Measurements from ENCODE around the gene RPL38. TPM values are rescaled to one million over a fixed set of nuclear protein-coding genes. Genes with fewer than 3 reads are reported as not detected.

The RPL38 gene
- 3,826 and 4,570 TPM in 2 replicates for total RNA-seq

- DNase-seq (ENCODE audit: low read depth in 2 of 2): peak; percentile 99
Observed at GRCh38 chr17:74203439-74204240, at the start of gene RPL38. RPL38 (plus strand) TSS chr17:74203678; CDS start chr17:74203956, 278 bp downstream.

- DNase-seq (ENCODE audit: low read depth in 2 of 2): no peak
Observed at GRCh38 chr17:74153821-74154430, 49.6 kb upstream of the RPL38 start.

GRCh38 chr17:74156878-74157277 is 46.6 kb upstream of the RPL38 start:
- DNase-seq (ENCODE audit: low read depth in 2 of 2): no peak

- DNase-seq (ENCODE audit: low read depth in 2 of 2): no peak
Observed at GRCh38 chr17:74157366-74157765, 46.1 kb upstream of the RPL38 start.

GRCh38 chr17:74158761-74159160 is 44.7 kb upstream of the RPL38 start:
- DNase-seq (ENCODE audit: low read depth in 2 of 2): no peak

GRCh38 chr17:74159226-74159840 is 44.1 kb upstream of the RPL38 start:
- no peak for DNase-seq (ENCODE audit: low read depth in 2 of 2)

GRCh38 chr17:74160656-74161502 is 42.6 kb upstream of the RPL38 start:
- no peak for DNase-seq (ENCODE audit: low read depth in 2 of 2)

- no peak for DNase-seq (ENCODE audit: low read depth in 2 of 2)
Observed at GRCh38 chr17:74161503-74161875, 42.0 kb upstream of the RPL38 start.

- DNase-seq (ENCODE audit: low read depth in 2 of 2): no peak
Observed at GRCh38 chr17:74163271-74163821, 40.1 kb upstream of the RPL38 start.

GRCh38 chr17:74163836-74164235 is 39.6 kb upstream of the RPL38 start:
- DNase-seq (ENCODE audit: low read depth in 2 of 2): no peak

GRCh38 chr17:74164446-74165045 is 38.9 kb upstream of the RPL38 start:
- DNase-seq (ENCODE audit: low read depth in 2 of 2): no peak

GRCh38 chr17:74165797-74166365 is 37.6 kb upstream of the RPL38 start:
- DNase-seq (ENCODE audit: low read depth in 2 of 2): no peak

- no peak for DNase-seq (ENCODE audit: low read depth in 2 of 2)
Observed at GRCh38 chr17:74170924-74171323, 32.6 kb upstream of the RPL38 start.

- DNase-seq (ENCODE audit: low read depth in 2 of 2): no peak
Observed at GRCh38 chr17:74172700-74173099, 30.8 kb upstream of the RPL38 start.

GRCh38 chr17:74176546-74177001 is 26.9 kb upstream of the RPL38 start:
- DNase-seq (ENCODE audit: low read depth in 2 of 2): peak; percentile 66 to 72

- DNase-seq (ENCODE audit: low read depth in 2 of 2): no peak
Observed at GRCh38 chr17:74177018-74177450, 26.4 kb upstream of the RPL38 start.

- DNase-seq (ENCODE audit: low read depth in 2 of 2): no peak
Observed at GRCh38 chr17:74179576-74179975, 23.9 kb upstream of the RPL38 start.

- no peak for DNase-seq (ENCODE audit: low read depth in 2 of 2)
Observed at GRCh38 chr17:74180336-74180735, 23.1 kb upstream of the RPL38 start.

GRCh38 chr17:74181341-74181740 is 22.1 kb upstream of the RPL38 start:
- no peak for DNase-seq (ENCODE audit: low read depth in 2 of 2)

- no peak for DNase-seq (ENCODE audit: low read depth in 2 of 2)
Observed at GRCh38 chr17:74182041-74182723, 21.3 kb upstream of the RPL38 start.

Data from lung microvascular endothelial cell (primary cell).